ENCODE results near the gene TUNAR.
"Not testable (repeated sequence)": the region's sequence is repeated elsewhere in the genome, so short reads cannot be mapped to it uniquely, and the experiment has no call there.

The TUNAR gene

DNA sequence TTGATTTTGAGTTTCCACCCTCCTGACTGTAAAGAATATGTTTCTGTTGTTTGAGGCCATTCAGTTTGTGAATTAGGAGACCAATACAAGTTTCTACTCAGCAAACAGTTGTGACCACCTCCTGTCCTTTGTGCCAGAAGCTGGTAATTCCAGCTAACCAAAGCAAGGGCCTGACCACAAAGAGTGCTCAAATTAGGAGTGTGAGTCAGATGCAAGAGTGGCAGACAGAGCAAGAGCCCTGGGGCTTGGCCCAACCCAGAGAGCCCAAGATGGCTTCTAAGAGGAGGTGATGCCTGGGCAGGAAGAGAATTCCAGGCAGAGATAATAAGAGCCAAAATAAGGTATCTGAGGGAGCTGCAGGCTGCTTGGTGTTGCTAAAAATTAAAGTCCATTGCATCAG, 84.8 kb downstream of the TUNAR start:
- Mint-ChIP-seq H3K27me3 (ENCODE audit: low read depth, poor library complexity) (peaks cover 12% of the 10 kb centered on the region), H3K4me1 (peaks cover 31% of the 10 kb centered on the region), H3K36me3 (ENCODE audit: low read depth) (no peaks in the 10 kb centered on the region), H3K9me3 (no peaks in the 10 kb centered on the region), H3K4me3 (no peak overlapping the region), H3K27ac (no peak overlapping the region)
- TF ChIP-seq, protein P1, sequence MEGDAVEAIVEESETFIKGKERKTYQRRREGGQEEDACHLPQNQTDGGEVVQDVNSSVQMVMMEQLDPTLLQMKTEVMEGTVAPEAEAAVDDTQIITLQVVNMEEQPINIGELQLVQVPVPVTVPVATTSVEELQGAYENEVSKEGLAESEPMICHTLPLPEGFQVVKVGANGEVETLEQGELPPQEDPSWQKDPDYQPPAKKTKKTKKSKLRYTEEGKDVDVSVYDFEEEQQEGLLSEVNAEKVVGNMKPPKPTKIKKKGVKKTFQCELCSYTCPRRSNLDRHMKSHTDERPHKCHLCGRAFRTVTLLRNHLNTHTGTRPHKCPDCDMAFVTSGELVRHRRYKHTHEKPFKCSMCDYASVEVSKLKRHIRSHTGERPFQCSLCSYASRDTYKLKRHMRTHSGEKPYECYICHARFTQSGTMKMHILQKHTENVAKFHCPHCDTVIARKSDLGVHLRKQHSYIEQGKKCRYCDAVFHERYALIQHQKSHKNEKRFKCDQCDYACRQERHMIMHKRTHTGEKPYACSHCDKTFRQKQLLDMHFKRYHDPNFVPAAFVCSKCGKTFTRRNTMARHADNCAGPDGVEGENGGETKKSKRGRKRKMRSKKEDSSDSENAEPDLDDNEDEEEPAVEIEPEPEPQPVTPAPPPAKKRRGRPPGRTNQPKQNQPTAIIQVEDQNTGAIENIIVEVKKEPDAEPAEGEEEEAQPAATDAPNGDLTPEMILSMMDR (IDR thresholded peaks at IDR 0.05) = no peak
- DNase-seq = no peak

GRCh38 chr14:95964901-95965300, 88.3 kb downstream of the TUNAR start:
- no peaks in the 10 kb centered on the region for H3K36me3 Mint-ChIP-seq (ENCODE audit: low read depth)
- H3K4me1 Mint-ChIP-seq = no peaks in the 10 kb centered on the region
- TF ChIP-seq, protein P1 (IDR thresholded peaks at IDR 0.05) = no peak
- peaks cover 10% of the 10 kb centered on the region for H3K27me3 Mint-ChIP-seq (ENCODE audit: low read depth, poor library complexity)
- H3K4me3 Mint-ChIP-seq = no peak overlapping the region
- no peak for DNase-seq
- no peaks in the 10 kb centered on the region for H3K9me3 Mint-ChIP-seq
- no peak overlapping the region for H3K27ac Mint-ChIP-seq

- not testable (repeated sequence) for H3K27ac Mint-ChIP-seq; H3K9me3 Mint-ChIP-seq; H3K36me3 Mint-ChIP-seq (ENCODE audit: low read depth); H3K4me3 Mint-ChIP-seq; H3K4me1 Mint-ChIP-seq; H3K27me3 Mint-ChIP-seq (ENCODE audit: low read depth, poor library complexity); DNase-seq
Observed at GRCh38 chr14:95968048-95968447, 91.4 kb downstream of the TUNAR start.
